GM12892 (cell line): Measurements from ENCODE around the gene C16orf89.

Source experiments
- POLR2A ChIP-seq: IDR thresholded peaks from 2 replicates; pipeline ENCODE4 v1.6.1; 2011; ENCODE audit warnings: low read depth, low read length, control low read depth
- POLR2AphosphoS5 ChIP-seq: IDR thresholded peaks from 2 replicates; pipeline ENCODE4 v1.6.1; 2011; ENCODE audit warnings: low read depth, low read length, control low read depth

DNA sequence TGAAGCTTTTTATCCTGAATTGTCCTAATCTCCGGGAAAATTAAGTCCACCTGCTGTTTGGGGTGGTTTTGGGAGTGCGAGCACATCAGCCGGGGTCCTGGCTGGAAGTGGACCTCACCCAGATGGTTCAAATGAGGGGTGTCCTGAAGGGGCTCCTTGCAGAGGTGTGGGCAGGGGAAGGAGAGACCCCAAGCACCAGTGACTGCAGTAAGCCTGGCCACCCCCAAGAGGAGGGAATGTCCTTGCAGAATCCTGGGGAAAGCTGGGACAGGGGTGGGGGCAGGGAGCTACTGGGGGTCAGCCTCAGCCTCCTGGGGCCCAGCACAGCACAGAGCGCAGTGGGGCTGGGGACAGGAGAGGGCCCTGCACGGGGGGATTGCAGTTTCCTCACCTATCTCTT is 61.4 kb downstream of the C16orf89 start:
- TF ChIP-seq POLR2A, result no peak
- no peak for TF ChIP-seq POLR2AphosphoS5
